Measurements from ENCODE around the gene MED7.

GRCh38 chr5:157180374-157181264, 38.0 kb upstream of the MED7 start, which contains the start of gene ITK:
- TF ChIP-seq, protein P1, sequence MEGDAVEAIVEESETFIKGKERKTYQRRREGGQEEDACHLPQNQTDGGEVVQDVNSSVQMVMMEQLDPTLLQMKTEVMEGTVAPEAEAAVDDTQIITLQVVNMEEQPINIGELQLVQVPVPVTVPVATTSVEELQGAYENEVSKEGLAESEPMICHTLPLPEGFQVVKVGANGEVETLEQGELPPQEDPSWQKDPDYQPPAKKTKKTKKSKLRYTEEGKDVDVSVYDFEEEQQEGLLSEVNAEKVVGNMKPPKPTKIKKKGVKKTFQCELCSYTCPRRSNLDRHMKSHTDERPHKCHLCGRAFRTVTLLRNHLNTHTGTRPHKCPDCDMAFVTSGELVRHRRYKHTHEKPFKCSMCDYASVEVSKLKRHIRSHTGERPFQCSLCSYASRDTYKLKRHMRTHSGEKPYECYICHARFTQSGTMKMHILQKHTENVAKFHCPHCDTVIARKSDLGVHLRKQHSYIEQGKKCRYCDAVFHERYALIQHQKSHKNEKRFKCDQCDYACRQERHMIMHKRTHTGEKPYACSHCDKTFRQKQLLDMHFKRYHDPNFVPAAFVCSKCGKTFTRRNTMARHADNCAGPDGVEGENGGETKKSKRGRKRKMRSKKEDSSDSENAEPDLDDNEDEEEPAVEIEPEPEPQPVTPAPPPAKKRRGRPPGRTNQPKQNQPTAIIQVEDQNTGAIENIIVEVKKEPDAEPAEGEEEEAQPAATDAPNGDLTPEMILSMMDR (IDR thresholded peaks at IDR 0.05; ENCODE audit: borderline replicate concordance, extremely low read depth, low read length, poor library complexity, severe bottlenecking): no peak
- no peak for TF ChIP-seq EZH2 (IDR thresholded peaks at IDR 0.05; ENCODE audit: borderline replicate concordance, low read depth, low read length, severe bottlenecking)
